IMR-90 (cell line): ENCODE data around the gene CDHR1. TPM values are rescaled to one million over a fixed set of nuclear protein-coding genes. Genes with fewer than 3 reads are reported as not detected.

Source experiments
- ATAC-seq: fragments of 200-7000 bp; cut with Tn5 transposase; 2 replicates; pipeline ENCODE4 v1.9.1; 2020; ENCODE audit warnings: low read depth, mild to moderate bottlenecking, moderate library complexity
- BruUV-seq: library from RNA; stranded (reverse); fragments of 400-500 nt; replicated peaks from 2 replicates; lab custom pipeline; 2021; lab: Mats Ljungman, UMichigan
- CTCF ChIA-PET: fragments of 300-600 bp; formaldehyde crosslinking; extraction: SDS; loops from one replicate; lab custom pipeline; 2021; ENCODE audit warnings: antibody characterized with exemption; lab: Yijun Ruan, JAX
- POLR2A ChIA-PET: fragments of 300-600 bp; sonication (Branson Sonifier 250); formaldehyde crosslinking; loops from one replicate; lab custom pipeline; 2022; ENCODE audit warnings: antibody characterized with exemption; ENCODE audit not compliant: unreplicated experiment; lab: Charles Lee
- DNase-seq: peaks from one replicate; pipeline ENCODE4 v3.0.0; 2013
- H2AFZ ChIP-seq: replicated peaks from 2 replicates; pipeline ENCODE3; 2013; ENCODE audit warnings: low read length, mild to moderate bottlenecking; ENCODE audit not compliant: poor library complexity
- H2AK5ac ChIP-seq: 2 replicates; pipeline ENCODE4 v1.6.1; 2013; ENCODE audit warnings: low read depth, low read length, inconsistent platforms
- H2AK9ac ChIP-seq: replicated peaks from 2 replicates; pipeline ENCODE3; 2013; ENCODE audit warnings: mild to moderate bottlenecking, low read depth, low read length, moderate library complexity; ENCODE audit not compliant: poor library complexity
- H2BK120ac ChIP-seq: 2 replicates; pipeline ENCODE4 v1.6.1; 2013; ENCODE audit warnings: low read depth, low read length, inconsistent platforms
- H2BK15ac ChIP-seq: 3 replicates; pipeline ENCODE4 v1.6.1; 2013; ENCODE audit warnings: low read depth, low read length, inconsistent platforms
- H2BK20ac ChIP-seq: 2 replicates; pipeline ENCODE4 v1.6.1; 2013; ENCODE audit warnings: low read depth, mild to moderate bottlenecking, inconsistent platforms, low read length, moderate library complexity
- H2BK5ac ChIP-seq: 2 replicates; pipeline ENCODE4 v1.6.1; 2013; ENCODE audit warnings: mild to moderate bottlenecking, low read depth, low read length, inconsistent platforms; ENCODE audit not compliant: poor library complexity, severe bottlenecking
- H3K14ac ChIP-seq: replicated peaks from 2 replicates; pipeline ENCODE4 v1.6.1; 2013; ENCODE audit warnings: low read depth, low read length, inconsistent platforms
- H3K18ac ChIP-seq: 2 replicates; pipeline ENCODE4 v1.6.1; 2013; ENCODE audit warnings: low read depth, low read length, control low read depth
- H3K23ac ChIP-seq: 2 replicates; pipeline ENCODE4 v1.6.1; 2013; ENCODE audit warnings: low read depth, low read length, inconsistent platforms
- H3K27ac ChIP-seq: 2 replicates; pipeline ENCODE4 v1.5.1; 2013; ENCODE audit warnings: mild to moderate bottlenecking, control low read depth, low read length; ENCODE audit not compliant: insufficient read depth
- H3K27me3 ChIP-seq: 2 replicates; pipeline ENCODE4 v1.6.1; 2013; ENCODE audit warnings: low read length; ENCODE audit not compliant: control insufficient read depth, insufficient read depth
- H3K36me3 ChIP-seq: 2 replicates; pipeline ENCODE4 v1.6.1; 2013; ENCODE audit warnings: low read length, mixed read lengths; ENCODE audit not compliant: control insufficient read depth, insufficient read depth
- H3K4ac ChIP-seq: 2 replicates; pipeline ENCODE4 v1.6.1; 2013; ENCODE audit warnings: low read depth, low read length, inconsistent platforms
- H3K4me1 ChIP-seq: 2 replicates; pipeline ENCODE4 v1.6.1; 2013; ENCODE audit warnings: low read length, mixed read lengths; ENCODE audit not compliant: control insufficient read depth, insufficient read depth
- H3K4me2 ChIP-seq: 2 replicates; pipeline ENCODE4 v1.6.1; 2013; ENCODE audit warnings: low read depth, mild to moderate bottlenecking, control low read depth, low read length, moderate library complexity
- H3K4me3 ChIP-seq: 2 replicates; pipeline ENCODE4 v1.5.1; 2013; ENCODE audit warnings: low read depth, mild to moderate bottlenecking, control low read depth, low read length, moderate library complexity; ENCODE audit not compliant: insufficient read depth
- H3K56ac ChIP-seq: 2 replicates; pipeline ENCODE4 v1.6.1; 2013; ENCODE audit warnings: low read length, inconsistent platforms; ENCODE audit not compliant: insufficient read depth; ENCODE audit errors: extremely low read depth
- H3K79me1 ChIP-seq, 2 experiments: 2 replicates each; pipeline ENCODE4 v1.6.1; 2013; ENCODE audit warnings: low read length in 2 of 2, inconsistent platforms in 1 of 2, low read depth in 1 of 2
- H3K9ac ChIP-seq: 2 replicates; pipeline ENCODE4 v1.6.1; 2013; ENCODE audit warnings: low read depth, low read length, control low read depth
- H3K9me1 ChIP-seq: 2 replicates; pipeline ENCODE4 v1.6.1; 2013; ENCODE audit warnings: low read length, inconsistent platforms; ENCODE audit not compliant: insufficient read depth
- H3K9me3 ChIP-seq: 2 replicates; pipeline ENCODE4 v1.6.1; 2013; ENCODE audit warnings: low read length; ENCODE audit not compliant: control insufficient read depth, insufficient read depth
- H4K20me1 ChIP-seq: 2 replicates; pipeline ENCODE4 v1.6.1; 2013; ENCODE audit warnings: low read length, inconsistent platforms; ENCODE audit not compliant: insufficient read depth
- H4K5ac ChIP-seq: 2 replicates; pipeline ENCODE4 v1.6.1; 2013; ENCODE audit warnings: mild to moderate bottlenecking, low read depth, low read length, control low read depth
- H4K8ac ChIP-seq, 2 experiments: 2 replicates each; pipeline ENCODE4 v1.6.1; 2013; ENCODE audit warnings: low read depth in 2 of 2, low read length in 2 of 2, control low read depth in 1 of 2, inconsistent platforms in 1 of 2
- H4K91ac ChIP-seq: 2 replicates; pipeline ENCODE4 v1.6.1; 2013; ENCODE audit warnings: low read depth, low read length, inconsistent platforms; ENCODE audit not compliant: insufficient read depth
- CHD1 ChIP-seq: IDR thresholded peaks from 2 replicates; pipeline ENCODE4 v1.6.1; 2012; ENCODE audit warnings: low read depth, low read length, improper control_type of control experiment
- CTCF ChIP-seq: conservative IDR thresholded peaks from 2 replicates; pipeline ENCODE4 v1.5.1; 2012; ENCODE audit warnings: mild to moderate bottlenecking, low read depth, low read length, improper control_type of control experiment
- MAZ ChIP-seq: IDR thresholded peaks from 2 replicates; pipeline ENCODE4 v1.6.1; 2012; ENCODE audit warnings: low read depth, mild to moderate bottlenecking, low read length, improper control_type of control experiment, moderate library complexity, borderline replicate concordance
- NFE2L2 ChIP-seq: fragments of 150-350 bp; IDR thresholded peaks from 2 replicates; pipeline ENCODE4 v1.6.1; 2016; ENCODE audit warnings: low read depth, mild to moderate bottlenecking, low read length
- POLR2A ChIP-seq: IDR thresholded peaks from 2 replicates; pipeline ENCODE4 v1.6.1; 2012; ENCODE audit warnings: mild to moderate bottlenecking, low read depth, low read length
- RAD21 ChIP-seq: IDR thresholded peaks from 2 replicates; pipeline ENCODE4 v1.6.1; 2012; ENCODE audit warnings: low read length, improper control_type of control experiment
- RCOR1 ChIP-seq: IDR thresholded peaks from 2 replicates; pipeline ENCODE4 v1.6.1; 2012; ENCODE audit warnings: mild to moderate bottlenecking, low read length, improper control_type of control experiment; ENCODE audit not compliant: insufficient replicate concordance
- USF2 ChIP-seq: fragments of 150-350 bp; IDR thresholded peaks from 2 replicates; pipeline ENCODE4 v1.6.1; 2017; ENCODE audit warnings: mild to moderate bottlenecking, antibody characterized with exemption, low read length, low read depth
- WGBS, 2 experiments: methylation state at CpG; one replicate each; pipeline versions ENCODE4 v1.1.5 to v1.1.7; 2013; ENCODE audit warnings: missing lambda C conversion rate in 2 of 2; ENCODE audit not compliant: insufficient read length in 1 of 2; ENCODE audit errors: extremely low coverage in 2 of 2; 5-methylcytosine and 5-hydroxymethylcytosine counted together
- dilution Hi-C: fragments of 300-500 bp; cut with HindIII; formaldehyde crosslinking; loops from one replicate; pipeline ENCODE4 v1.14.3; 2018; ENCODE audit warnings: low sequenced_read_pairs; ENCODE audit not compliant: unreplicated experiment
- in situ Hi-C: fragments of 300-500 bp; cut with MboI; formaldehyde crosslinking; loops from 3 replicates; pipeline ENCODE4 v1.14.3; 2019; ENCODE audit warnings: low sequenced_read_pairs, inconsistent platforms, mixed read lengths
- intact Hi-C: fragments of 100-400 bp; cut with micrococcal nuclease; formaldehyde crosslinking; loops from 2 replicates; pipeline ENCODE4 v1.10.0; 2022
- polyA plus RNA-seq, 3 experiments: library from polyadenylated mRNA; depleted of rRNA; stranded (reverse); fragments of >200 nt; gene quantifications; 2 replicates each; pipeline ENCODE4 v1.2.3, GENCODE V29; 2012; ENCODE audit warnings: low replicate concordance in 1 of 3
- total RNA-seq: library from RNA; depleted of rRNA; stranded (reverse); fragments of >200 nt; gene quantifications from 2 replicates; pipeline ENCODE4 v1.2.3, GENCODE V29; 2012

CDHR1 gene
- total and polyA plus RNA-seq, 2 of the 4 experiments (the other 2 are of a cell fraction): not detected

DNA sequence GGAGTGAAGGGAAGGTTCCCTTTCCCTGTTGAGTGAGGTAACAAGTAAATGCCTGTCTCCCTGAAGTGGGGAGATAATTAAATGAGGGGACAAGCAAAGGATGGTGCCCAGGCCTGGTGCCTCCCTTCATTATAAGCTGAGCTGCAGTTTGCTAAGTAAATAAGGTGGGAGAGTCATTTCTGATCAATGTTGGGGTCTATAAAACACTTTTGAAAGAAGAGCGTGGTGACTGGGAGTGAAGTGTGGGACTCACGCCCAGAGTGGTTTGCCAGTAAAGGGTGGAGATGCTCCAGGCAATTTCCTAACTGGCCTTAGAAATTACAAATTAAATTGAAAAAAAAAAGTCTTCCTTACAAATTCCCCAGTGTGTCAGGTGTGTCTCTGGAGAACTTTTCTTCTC lies 30.3 kb upstream of the CDHR1 start:
- Histone ChIP-seq H3K9ac (no peak overlapping the region), H3K4me3 (no peak overlapping the region), H2AK5ac (no peak overlapping the region), H3K56ac (no peak overlapping the region), H4K5ac (no peak overlapping the region), H3K27ac (no peak overlapping the region), H3K4ac (no peak overlapping the region), H4K91ac (no peak overlapping the region), H2BK5ac (no peak overlapping the region), H2AK9ac (no peak overlapping the region), H3K9me1 (no peaks in the 10 kb centered on the region), H3K36me3 (no peaks in the 10 kb centered on the region), H3K4me1 (no peaks in the 10 kb centered on the region), H4K20me1 (no peaks in the 10 kb centered on the region), H2BK20ac (no peak overlapping the region), H3K18ac (no peak overlapping the region), H3K23ac (no peak overlapping the region), H3K14ac (no peak overlapping the region), H2BK120ac (no peak overlapping the region), H2AFZ (no peak overlapping the region), H3K9me3 (no peaks in the 10 kb centered on the region), H3K4me2 (no peak overlapping the region), H3K27me3 (peaks cover 10% of the 10 kb centered on the region), H4K8ac (no peak overlapping the region), H2BK15ac (no peak overlapping the region), H3K79me1 (no peaks in the 10 kb centered on the region)
- ATAC-seq (no peak), DNase-seq (no peak)
- no TSS peak for BruUV-seq
- in situ Hi-C loops (no loop called here), intact Hi-C loops (no loop called here), dilution Hi-C loops (no loop called here)
- POLR2A ChIA-PET: no interaction called here
- TF ChIP-seq RAD21 (no peak), CTCF (no peak), MAZ (no peak), NFE2L2 (no peak), RCOR1 (no peak), USF2 (no peak), POLR2A (no peak), CHD1 (no peak)
- no CpG with 5 or more reads among the region's 2 CpGs for WGBS, 2 experiments
- CTCF ChIA-PET: no interaction called here
